Trophoblast cell (in vitro differentiated cells and primary cell): ENCODE results near the gene TCF7L1.

ENCODE experiments used
- DNase-seq, 2 donors: peaks; one replicate each; pipeline ENCODE4 v3.0.0-alpha.2; 2016
- H2AFZ ChIP-seq: 2 replicates; pipeline ENCODE4 v1.6.1; 2013; ENCODE audit warnings: low read length, moderate library complexity, mild to moderate bottlenecking; ENCODE audit not compliant: insufficient read depth, poor library complexity
- H2AK5ac ChIP-seq: 2 replicates; pipeline ENCODE4 v1.6.1; 2013; ENCODE audit warnings: mild to moderate bottlenecking, low read length
- H2BK120ac ChIP-seq: 2 replicates; pipeline ENCODE4 v1.6.1; 2013; ENCODE audit warnings: low read length, mild to moderate bottlenecking, moderate library complexity; ENCODE audit not compliant: insufficient read depth, poor library complexity
- H2BK12ac ChIP-seq: 2 replicates; pipeline ENCODE4 v1.6.1; 2013; ENCODE audit warnings: mild to moderate bottlenecking, low read length, moderate library complexity
- H2BK5ac ChIP-seq: 2 replicates; pipeline ENCODE4 v1.6.1; 2013; ENCODE audit warnings: low read length, low read depth, moderate library complexity, mild to moderate bottlenecking; ENCODE audit not compliant: poor library complexity
- H3K14ac ChIP-seq: 2 replicates; pipeline ENCODE4 v1.6.1; 2013; ENCODE audit warnings: mild to moderate bottlenecking, low read length
- H3K18ac ChIP-seq: 2 replicates; pipeline ENCODE4 v1.6.1; 2013; ENCODE audit warnings: mild to moderate bottlenecking, low read length
- H3K23ac ChIP-seq: 2 replicates; pipeline ENCODE4 v1.6.1; 2013; ENCODE audit warnings: low read length
- H3K27ac ChIP-seq: 2 replicates; pipeline ENCODE4 v1.5.1; 2013; ENCODE audit warnings: low read depth, mild to moderate bottlenecking, inconsistent platforms, low read length, moderate library complexity
- H3K27me3 ChIP-seq: 2 replicates; pipeline ENCODE4 v1.6.1; 2013; ENCODE audit warnings: inconsistent platforms, mild to moderate bottlenecking, low read length, moderate library complexity; ENCODE audit not compliant: insufficient read depth
- H3K36me3 ChIP-seq, 2 experiments: 1 replicate in 1 of 2; 2 replicates in 1 of 2; pipeline ENCODE4 v1.6.1; 2013; ENCODE audit warnings: low read length in 2 of 2, mild to moderate bottlenecking in 2 of 2, moderate library complexity in 1 of 2; ENCODE audit not compliant: insufficient read depth in 2 of 2, control insufficient read depth in 1 of 2
- H3K4ac ChIP-seq: 2 replicates; pipeline ENCODE4 v1.6.1; 2013; ENCODE audit warnings: low read depth, mild to moderate bottlenecking, low read length, moderate library complexity
- H3K4me1 ChIP-seq, 2 experiments: 1 replicate in 1 of 2; 2 replicates in 1 of 2; pipeline ENCODE4 v1.6.1; 2013; ENCODE audit warnings: low read length in 2 of 2, mild to moderate bottlenecking in 2 of 2, moderate library complexity in 1 of 2; ENCODE audit not compliant: insufficient read depth in 2 of 2, control insufficient read depth in 1 of 2
- H3K4me2 ChIP-seq: 2 replicates; pipeline ENCODE4 v1.6.1; 2013; ENCODE audit warnings: inconsistent platforms, mild to moderate bottlenecking, low read length, moderate library complexity
- H3K4me3 ChIP-seq: 2 replicates; pipeline ENCODE4 v1.5.1; 2013; ENCODE audit warnings: mild to moderate bottlenecking, low read depth, low read length, inconsistent platforms
- H3K79me1 ChIP-seq: one replicate; pipeline ENCODE4 v1.6.1; 2013; ENCODE audit warnings: low read length
- H3K79me2 ChIP-seq: 2 replicates; pipeline ENCODE4 v1.6.1; 2013; ENCODE audit warnings: low read length, mild to moderate bottlenecking; ENCODE audit not compliant: control insufficient read depth, insufficient read depth, poor library complexity
- H3K9ac ChIP-seq: 2 replicates; pipeline ENCODE4 v1.6.1; 2013; ENCODE audit warnings: mild to moderate bottlenecking, low read length
- H3K9me3 ChIP-seq: 2 replicates; pipeline ENCODE4 v1.6.1; 2013; ENCODE audit warnings: low read depth, mild to moderate bottlenecking, control low read depth, inconsistent platforms, low read length; ENCODE audit not compliant: insufficient read depth
- H4K12ac ChIP-seq: 2 replicates; pipeline ENCODE4 v1.6.1; 2013; ENCODE audit warnings: low read depth, mild to moderate bottlenecking, low read length, moderate library complexity
- H4K8ac ChIP-seq: 2 replicates; pipeline ENCODE4 v1.6.1; 2013; ENCODE audit warnings: low read depth, mild to moderate bottlenecking, low read length, moderate library complexity
- H4K91ac ChIP-seq: one replicate; pipeline ENCODE4 v1.6.1; 2013; ENCODE audit warnings: low read depth, mild to moderate bottlenecking, low read length, moderate library complexity
- WGBS: extraction: QIAGEN DNeasy Blood & Tissue Kit; methylation state at CpG from one replicate; pipeline ENCODE4 v1.1.7; 2013; ENCODE audit warnings: missing lambda C conversion rate; ENCODE audit not compliant: insufficient read length, insufficient coverage; ENCODE audit errors: extremely low coverage; 5-methylcytosine and 5-hydroxymethylcytosine counted together

The TCF7L1 gene

GRCh38 chr2:85112906-85113625 is 20.1 kb upstream of the TCF7L1 start:
- no peaks in the 10 kb centered on the region for H3K9me3 ChIP-seq
- no peak overlapping the region for H2BK5ac ChIP-seq
- H4K8ac ChIP-seq = no peak overlapping the region
- H2BK120ac ChIP-seq = no peak overlapping the region
- no peak overlapping the region for H3K18ac ChIP-seq
- no peaks in the 10 kb centered on the region for H3K36me3 ChIP-seq
- H3K79me2 ChIP-seq = no peaks in the 10 kb centered on the region
- H3K79me1 ChIP-seq = no peaks in the 10 kb centered on the region
- no peak overlapping the region for H3K4ac ChIP-seq
- H2AFZ ChIP-seq = no peak overlapping the region
- no peak overlapping the region for H3K4me3 ChIP-seq
- H4K12ac ChIP-seq = no peak overlapping the region
- no peak overlapping the region for H3K23ac ChIP-seq
- no peak overlapping the region for H2BK12ac ChIP-seq
- WGBS = no CpG with 5 or more reads among the region's 2 CpGs
- no peak overlapping the region for H3K4me2 ChIP-seq
- H3K14ac ChIP-seq = no peak overlapping the region
- H3K4me1 ChIP-seq = no peaks in the 10 kb centered on the region
- no peak overlapping the region for H3K27ac ChIP-seq
- H2AK5ac ChIP-seq = no peak overlapping the region
- DNase-seq = peak; percentile 75 to 90
- H4K91ac ChIP-seq = no peak overlapping the region
- no peak overlapping the region for H3K9ac ChIP-seq
- no peaks in the 10 kb centered on the region for H3K27me3 ChIP-seq

GRCh38 chr2:85114586-85115330 is 18.4 kb upstream of the TCF7L1 start:
- H3K23ac ChIP-seq = no peak overlapping the region
- WGBS = no CpG with 5 or more reads among the region's 2 CpGs
- no peak overlapping the region for H3K27ac ChIP-seq
- no peak overlapping the region for H4K8ac ChIP-seq
- H3K4me1 ChIP-seq = no peaks in the 10 kb centered on the region
- no peaks in the 10 kb centered on the region for H3K79me1 ChIP-seq
- no peak overlapping the region for H3K18ac ChIP-seq
- no peaks in the 10 kb centered on the region for H3K79me2 ChIP-seq
- H2AFZ ChIP-seq = no peak overlapping the region
- no peak overlapping the region for H2BK12ac ChIP-seq
- no peak overlapping the region for H2AK5ac ChIP-seq
- no peak for DNase-seq
- no peak overlapping the region for H3K14ac ChIP-seq
- H2BK5ac ChIP-seq = no peak overlapping the region
- no peaks in the 10 kb centered on the region for H3K27me3 ChIP-seq
- no peak overlapping the region for H2BK120ac ChIP-seq
- no peaks in the 10 kb centered on the region for H3K36me3 ChIP-seq
- H3K9ac ChIP-seq = no peak overlapping the region
- H4K12ac ChIP-seq = no peak overlapping the region
- no peaks in the 10 kb centered on the region for H3K9me3 ChIP-seq
- no peak overlapping the region for H3K4ac ChIP-seq
- H3K4me2 ChIP-seq = no peak overlapping the region
- H4K91ac ChIP-seq = no peak overlapping the region
- no peak overlapping the region for H3K4me3 ChIP-seq

GRCh38 chr2:85116207-85116606 is 17.0 kb upstream of the TCF7L1 start:
- Histone ChIP-seq H3K9me3 (no peaks in the 10 kb centered on the region), H3K36me3 (no peaks in the 10 kb centered on the region), H3K79me1 (no peaks in the 10 kb centered on the region), H3K79me2 (no peaks in the 10 kb centered on the region), H4K8ac (no peak overlapping the region), H3K18ac (no peak overlapping the region), H3K4ac (no peak overlapping the region), H4K91ac (no peak overlapping the region), H2BK5ac (no peak overlapping the region), H2AK5ac (no peak overlapping the region), H3K4me3 (no peak overlapping the region), H2AFZ (no peak overlapping the region), H3K27me3 (no peaks in the 10 kb centered on the region), H3K23ac (no peak overlapping the region), H3K14ac (no peak overlapping the region), H2BK12ac (no peak overlapping the region), H2BK120ac (no peak overlapping the region), H3K27ac (no peak overlapping the region), H4K12ac (no peak overlapping the region), H3K4me2 (no peak overlapping the region), H3K4me1 (no peaks in the 10 kb centered on the region), H3K9ac (no peak overlapping the region)
- no CpG with 5 or more reads among the region's 3 CpGs for WGBS
- DNase-seq = no peak

GRCh38 chr2:85119900-85120299 is 13.3 kb upstream of the TCF7L1 start:
- no peak overlapping the region for H2BK120ac ChIP-seq
- H3K4me3 ChIP-seq = no peak overlapping the region
- no peaks in the 10 kb centered on the region for H3K79me1 ChIP-seq
- no peak overlapping the region for H4K12ac ChIP-seq
- no peak overlapping the region for H2AK5ac ChIP-seq
- no peaks in the 10 kb centered on the region for H3K36me3 ChIP-seq
- no peaks in the 10 kb centered on the region for H3K79me2 ChIP-seq
- H3K27me3 ChIP-seq = no peaks in the 10 kb centered on the region
- H2BK12ac ChIP-seq = no peak overlapping the region
- H3K18ac ChIP-seq = no peak overlapping the region
- no peak overlapping the region for H3K27ac ChIP-seq
- H2AFZ ChIP-seq = no peak overlapping the region
- H2BK5ac ChIP-seq = no peak overlapping the region
- H3K4ac ChIP-seq = no peak overlapping the region
- no peak overlapping the region for H4K91ac ChIP-seq
- no peak overlapping the region for H3K4me2 ChIP-seq
- no peak overlapping the region for H3K14ac ChIP-seq
- no peaks in the 10 kb centered on the region for H3K4me1 ChIP-seq
- no peak for DNase-seq
- H4K8ac ChIP-seq = no peak overlapping the region
- no peak overlapping the region for H3K9ac ChIP-seq
- H3K9me3 ChIP-seq = no peaks in the 10 kb centered on the region
- H3K23ac ChIP-seq = no peak overlapping the region
